Activated naive CD8-positive, alpha-beta T cell treated with anti-CD3 and anti-CD28 coated beads, Interleukin-2, amount 10 ng/mL, durations not matched to agents 7 days and 5 days (primary cell): ENCODE results near the gene JPH3. TPM values are rescaled to one million over a fixed set of nuclear protein-coding genes. Genes with fewer than 3 reads are reported as not detected.

ENCODE experiments used
- ATAC-seq: fragments of 150-1000 bp; cut with Tn5 transposase; one replicate; pipeline ENCODE4 v1.10.0; 2021; ENCODE audit warnings: low read depth, moderate library complexity
- POLR2A ChIA-PET: fragments of 350-600 bp; sonication (Branson Sonifier 250); formaldehyde crosslinking; loops from one replicate; lab custom pipeline; 2021; ENCODE audit warnings: antibody characterized with exemption; lab: Charles Lee
- DNase-seq: peaks from one replicate; pipeline ENCODE4 v3.0.0; 2021
- H3K27ac Mint-ChIP-seq: one replicate; pipeline ENCODE4 v1.8.0; 2022; ENCODE audit warnings: mild to moderate bottlenecking, mixed read lengths
- H3K27me3 Mint-ChIP-seq: one replicate; pipeline ENCODE4 v1.8.0; 2022; ENCODE audit warnings: mild to moderate bottlenecking, moderate library complexity, mixed read lengths
- H3K36me3 Mint-ChIP-seq: one replicate; pipeline ENCODE4 v1.8.0; 2021; ENCODE audit warnings: mild to moderate bottlenecking, mixed read lengths
- H3K4me1 Mint-ChIP-seq: one replicate; pipeline ENCODE4 v1.8.0; 2021; ENCODE audit warnings: mixed read lengths
- H3K4me3 Mint-ChIP-seq: one replicate; pipeline ENCODE4 v1.8.0; 2022; ENCODE audit warnings: mild to moderate bottlenecking, moderate library complexity, mixed read lengths
- H3K9me3 Mint-ChIP-seq: one replicate; pipeline ENCODE4 v1.8.0; 2021; ENCODE audit warnings: mixed read lengths
- total RNA-seq, 2 experiments: library from RNA; stranded (reverse); gene quantifications; one replicate each; pipeline ENCODE4 v1.2.3, GENCODE V29; 2021

Gene JPH3
- total RNA-seq, result not detected

GRCh38 chr16:87602001-87602775 lies at the start of gene JPH3:
JPH3 (plus strand) TSS chr16:87602508; CDS start chr16:87603147, 639 bp downstream.
- Mint-ChIP-seq H3K27ac (no peak within 1 kb of the TSS), H3K27me3 (peaks cover 61% of the 10 kb centered on the region), H3K4me1 (peaks cover 6% of the 10 kb centered on the region), H3K4me3 (peak within 1 kb of the TSS; percentile 40), H3K9me3 (no peaks in the 10 kb centered on the region), H3K36me3 (no peaks in the 10 kb centered on the region)
- ATAC-seq (no peak), DNase-seq (no peak)
- POLR2A ChIA-PET, result no interaction called here

- peaks cover 5% of the 10 kb centered on the region for H3K4me1 Mint-ChIP-seq
- no peak overlapping the region for H3K27ac Mint-ChIP-seq
- no peak for ATAC-seq
- H3K36me3 Mint-ChIP-seq, result no peaks in the 10 kb centered on the region
- no peak overlapping the region for H3K4me3 Mint-ChIP-seq
- H3K9me3 Mint-ChIP-seq, result no peaks in the 10 kb centered on the region
- H3K27me3 Mint-ChIP-seq, result peaks cover 7% of the 10 kb centered on the region
- DNase-seq, result no peak
- POLR2A ChIA-PET, result no interaction called here
Measured at GRCh38 chr16:87552772-87553573, 49.3 kb upstream of the JPH3 start.

GRCh38 chr16:87554754-87555427 lies 47.4 kb upstream of the JPH3 start:
- no peaks in the 10 kb centered on the region for H3K36me3 Mint-ChIP-seq
- H3K27ac Mint-ChIP-seq, result no peak overlapping the region
- no peak for ATAC-seq
- DNase-seq, result no peak
- peaks cover 2% of the 10 kb centered on the region for H3K4me1 Mint-ChIP-seq
- H3K4me3 Mint-ChIP-seq, result no peak overlapping the region
- POLR2A ChIA-PET, result no interaction called here
- no peaks in the 10 kb centered on the region for H3K9me3 Mint-ChIP-seq
- peaks cover 3% of the 10 kb centered on the region for H3K27me3 Mint-ChIP-seq

GRCh38 chr16:87555647-87556046 lies 46.7 kb upstream of the JPH3 start:
- no peaks in the 10 kb centered on the region for H3K36me3 Mint-ChIP-seq
- H3K27ac Mint-ChIP-seq, result no peak overlapping the region
- H3K9me3 Mint-ChIP-seq, result no peaks in the 10 kb centered on the region
- peaks cover 3% of the 10 kb centered on the region for H3K27me3 Mint-ChIP-seq
- DNase-seq, result no peak
- ATAC-seq, result no peak
- POLR2A ChIA-PET, result no interaction called here
- H3K4me1 Mint-ChIP-seq, result no peaks in the 10 kb centered on the region
- H3K4me3 Mint-ChIP-seq, result no peak overlapping the region

GRCh38 chr16:87556941-87557459 lies 45.3 kb upstream of the JPH3 start:
- no peaks in the 10 kb centered on the region for H3K36me3 Mint-ChIP-seq
- DNase-seq (no peak), ATAC-seq (no peak)
- H3K4me1 Mint-ChIP-seq, result no peaks in the 10 kb centered on the region
- H3K4me3 Mint-ChIP-seq, result no peak overlapping the region
- H3K27ac Mint-ChIP-seq, result no peak overlapping the region
- peaks cover 3% of the 10 kb centered on the region for H3K27me3 Mint-ChIP-seq
- POLR2A ChIA-PET, result no interaction called here
- H3K9me3 Mint-ChIP-seq, result no peaks in the 10 kb centered on the region

GRCh38 chr16:87558682-87559081 lies 43.6 kb upstream of the JPH3 start:
- H3K4me3 Mint-ChIP-seq, result no peak overlapping the region
- peaks cover 1% of the 10 kb centered on the region for H3K4me1 Mint-ChIP-seq
- peaks cover 3% of the 10 kb centered on the region for H3K27me3 Mint-ChIP-seq
- no peak for DNase-seq
- no peaks in the 10 kb centered on the region for H3K36me3 Mint-ChIP-seq
- no peak overlapping the region for H3K27ac Mint-ChIP-seq
- POLR2A ChIA-PET, result no interaction called here
- H3K9me3 Mint-ChIP-seq, result peaks cover 2% of the 10 kb centered on the region
- ATAC-seq, result no peak

- Mint-ChIP-seq H3K27ac (no peak overlapping the region), H3K9me3 (peaks cover 9% of the 10 kb centered on the region), H3K27me3 (peaks cover 3% of the 10 kb centered on the region), H3K36me3 (no peaks in the 10 kb centered on the region), H3K4me1 (peaks cover 3% of the 10 kb centered on the region), H3K4me3 (no peak overlapping the region)
- POLR2A ChIA-PET, result no interaction called here
- DNase-seq (no peak), ATAC-seq (no peak)
Measured at GRCh38 chr16:87559945-87560344, 42.4 kb upstream of the JPH3 start.

GRCh38 chr16:87560428-87561199 lies 41.7 kb upstream of the JPH3 start:
- Mint-ChIP-seq H3K4me1 (peaks cover 3% of the 10 kb centered on the region), H3K27me3 (peaks cover 3% of the 10 kb centered on the region), H3K36me3 (no peaks in the 10 kb centered on the region), H3K27ac (no peak overlapping the region), H3K9me3 (peaks cover 9% of the 10 kb centered on the region), H3K4me3 (no peak overlapping the region)
- ATAC-seq, result no peak
- POLR2A ChIA-PET, result no interaction called here
- DNase-seq, result no peak

- no peak overlapping the region for H3K27ac Mint-ChIP-seq
Measured at GRCh38 chr16:87561200-87562105, 40.9 kb upstream of the JPH3 start.

GRCh38 chr16:87562201-87562600 lies 40.1 kb upstream of the JPH3 start:
- no peak for ATAC-seq
- peaks cover 3% of the 10 kb centered on the region for H3K4me1 Mint-ChIP-seq

More at GRCh38 chr16:87561200-87562105, 40.9 kb upstream of the JPH3 start:
- POLR2A ChIA-PET, result no interaction called here
- Mint-ChIP-seq H3K4me3 (no peak overlapping the region), H3K9me3 (peaks cover 9% of the 10 kb centered on the region), H3K36me3 (no peaks in the 10 kb centered on the region), H3K4me1 (peaks cover 3% of the 10 kb centered on the region), H3K27me3 (peaks cover 3% of the 10 kb centered on the region)
- DNase-seq (no peak), ATAC-seq (no peak)

GRCh38 chr16:87563022-87563421 lies 39.3 kb upstream of the JPH3 start:
- Mint-ChIP-seq H3K4me3 (no peak overlapping the region), H3K27ac (no peak overlapping the region), H3K36me3 (no peaks in the 10 kb centered on the region), H3K9me3 (peaks cover 9% of the 10 kb centered on the region), H3K4me1 (peaks cover 3% of the 10 kb centered on the region), H3K27me3 (peaks cover 3% of the 10 kb centered on the region)
- DNase-seq (no peak), ATAC-seq (no peak)
- POLR2A ChIA-PET, result no interaction called here

More at GRCh38 chr16:87562201-87562600, 40.1 kb upstream of the JPH3 start:
- H3K27me3 Mint-ChIP-seq, result peaks cover 3% of the 10 kb centered on the region
- H3K4me3 Mint-ChIP-seq, result no peak overlapping the region
- peaks cover 9% of the 10 kb centered on the region for H3K9me3 Mint-ChIP-seq
- no peaks in the 10 kb centered on the region for H3K36me3 Mint-ChIP-seq
- no peak for DNase-seq
- POLR2A ChIA-PET, result no interaction called here
- H3K27ac Mint-ChIP-seq, result no peak overlapping the region
